ENCODE results near the gene SFPQ. TPM values are rescaled to one million over a fixed set of nuclear protein-coding genes. Genes with fewer than 3 reads are reported as not detected.
"Not testable (repeated sequence)": the region's sequence is repeated elsewhere in the genome, so short reads cannot be mapped to it uniquely, and the experiment has no call there.

The SFPQ gene
- total and polyA plus RNA-seq, 8 donors, result 138 to 948 (median 895) TPM

- intact Hi-C loops (cut with DNase I), result no loop called here
- peaks cover 0 to 3% of the 10 kb centered on the region in 2 donors for H3K4me1 ChIP-seq
- peaks cover 0 to 50% of the 10 kb centered on the region in 2 donors for H3K36me3 ChIP-seq
- H3K4me3 ChIP-seq, result no peak overlapping the region
- DNase-seq, result peak in 2 of 4 donors; percentile 35 to 49
- no peak overlapping the region for H3K27ac ChIP-seq
- TF ChIP-seq CTCF (IDR thresholded peaks at IDR 0.05), result no peak
- no peak for ATAC-seq
- H3K27me3 ChIP-seq, result no peaks in the 10 kb centered on the region
- H3K9me3 ChIP-seq, result no peaks in the 10 kb centered on the region
These were observed 19.5 kb downstream of the SFPQ start for GRCh38 chr1:35173491-35173890.

- DNase-seq, result no peak
- Histone ChIP-seq H3K27ac (no peak overlapping the region), H3K4me1 (peaks cover 0 to 3% of the 10 kb centered on the region in 2 donors), H3K4me3 (no peak overlapping the region), H3K36me3 (peaks cover 0 to 35% of the 10 kb centered on the region in 2 donors), H3K27me3 (no peaks in the 10 kb centered on the region), H3K9me3 (no peaks in the 10 kb centered on the region)
- ATAC-seq, result no peak
- no peak for TF ChIP-seq CTCF (IDR thresholded peaks at IDR 0.05)
- intact Hi-C loops (cut with DNase I), result no loop called here
These were observed 20.9 kb downstream of the SFPQ start for GRCh38 chr1:35172022-35172421.

DNA sequence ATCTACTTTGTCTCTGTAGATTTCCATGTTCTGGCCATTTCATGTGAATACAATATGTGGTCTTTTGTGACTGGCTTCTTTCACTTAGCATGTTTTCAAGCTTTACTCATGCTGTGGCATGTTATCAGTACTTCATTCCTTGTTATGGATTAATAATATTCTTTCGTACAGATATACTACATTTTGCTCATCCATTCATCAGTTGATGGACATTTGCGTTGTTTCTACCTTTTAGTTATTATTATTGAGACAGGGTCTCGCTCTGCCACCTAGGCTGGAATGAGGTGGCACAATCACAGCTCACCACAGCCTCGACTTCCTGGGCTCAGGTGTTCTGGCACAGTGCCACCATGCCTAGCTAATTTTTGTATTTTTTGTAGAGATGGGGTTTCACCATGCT lies 21.4 kb downstream of the SFPQ start:
- H3K36me3 ChIP-seq, result peaks cover 0 to 31% of the 10 kb centered on the region in 2 donors
- intact Hi-C loops (cut with DNase I), result no loop called here
- H3K9me3 ChIP-seq, result no peaks in the 10 kb centered on the region
- H3K27me3 ChIP-seq, result no peaks in the 10 kb centered on the region
- no peak overlapping the region for H3K27ac ChIP-seq
- no peak overlapping the region for H3K4me3 ChIP-seq
- no peak for DNase-seq
- no peak for TF ChIP-seq CTCF (IDR thresholded peaks at IDR 0.05)
- H3K4me1 ChIP-seq, result peaks cover 0 to 3% of the 10 kb centered on the region in 2 donors
- ATAC-seq, result no peak

DNA sequence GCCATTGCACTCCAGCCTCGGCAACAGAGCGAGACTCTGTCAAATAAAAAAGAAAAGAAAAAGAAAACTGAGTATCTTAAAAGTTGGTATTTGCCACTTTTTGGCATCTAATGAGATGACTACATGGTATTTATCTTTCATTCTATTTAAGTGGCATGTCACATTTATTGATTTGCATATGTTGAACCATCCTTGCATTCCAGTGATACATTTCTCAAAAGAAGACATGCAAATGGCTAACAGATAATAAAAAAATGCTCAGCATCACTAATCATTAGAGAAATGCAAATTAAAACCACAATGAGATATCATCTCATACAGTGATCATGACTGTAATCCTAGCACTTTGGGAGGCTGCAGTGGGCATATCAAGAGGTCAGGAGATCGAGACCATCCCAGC lies 28.1 kb downstream of the SFPQ start:
- intact Hi-C loops (cut with DNase I), result no loop called here
- Histone ChIP-seq H3K4me1 (no peaks in the 10 kb centered on the region), H3K27me3 (no peaks in the 10 kb centered on the region), H3K36me3 (no peaks in the 10 kb centered on the region), H3K9me3 (peaks cover 0 to 18% of the 10 kb centered on the region in 2 donors), H3K4me3 (no peak overlapping the region), H3K27ac (no peak overlapping the region)
- DNase-seq, result no peak
- no peak for ATAC-seq
- no peak for TF ChIP-seq CTCF (IDR thresholded peaks at IDR 0.05)

DNA sequence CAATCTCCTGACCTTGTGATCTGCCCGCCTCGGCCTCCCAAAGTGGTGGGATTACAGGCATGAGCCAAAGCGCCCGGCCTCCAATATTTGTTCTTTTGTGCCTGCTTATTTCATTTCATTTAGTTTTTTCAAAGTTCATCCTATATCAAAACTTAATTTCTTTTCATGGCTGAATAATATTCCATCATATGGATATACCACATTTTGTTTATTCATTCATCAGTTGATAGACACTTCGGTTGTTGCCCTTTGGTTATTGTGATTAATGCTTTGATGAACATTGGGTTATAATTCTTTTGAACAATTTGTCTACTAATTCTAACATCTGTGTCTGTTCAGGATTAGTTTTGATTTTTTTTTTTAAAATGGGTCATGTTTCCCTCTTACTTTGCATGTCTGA lies 41.7 kb downstream of the SFPQ start:
- H3K27ac ChIP-seq, result no peak overlapping the region
- intact Hi-C loops (cut with DNase I), result no loop called here
- no peaks in the 10 kb centered on the region for H3K9me3 ChIP-seq
- ATAC-seq (no peak), DNase-seq (no peak)
- H3K4me3 ChIP-seq, result no peak overlapping the region
- TF ChIP-seq CTCF (IDR thresholded peaks at IDR 0.05), result no peak
- no peaks in the 10 kb centered on the region for H3K36me3 ChIP-seq
- no peaks in the 10 kb centered on the region for H3K4me1 ChIP-seq
- H3K27me3 ChIP-seq, result no peaks in the 10 kb centered on the region

DNA sequence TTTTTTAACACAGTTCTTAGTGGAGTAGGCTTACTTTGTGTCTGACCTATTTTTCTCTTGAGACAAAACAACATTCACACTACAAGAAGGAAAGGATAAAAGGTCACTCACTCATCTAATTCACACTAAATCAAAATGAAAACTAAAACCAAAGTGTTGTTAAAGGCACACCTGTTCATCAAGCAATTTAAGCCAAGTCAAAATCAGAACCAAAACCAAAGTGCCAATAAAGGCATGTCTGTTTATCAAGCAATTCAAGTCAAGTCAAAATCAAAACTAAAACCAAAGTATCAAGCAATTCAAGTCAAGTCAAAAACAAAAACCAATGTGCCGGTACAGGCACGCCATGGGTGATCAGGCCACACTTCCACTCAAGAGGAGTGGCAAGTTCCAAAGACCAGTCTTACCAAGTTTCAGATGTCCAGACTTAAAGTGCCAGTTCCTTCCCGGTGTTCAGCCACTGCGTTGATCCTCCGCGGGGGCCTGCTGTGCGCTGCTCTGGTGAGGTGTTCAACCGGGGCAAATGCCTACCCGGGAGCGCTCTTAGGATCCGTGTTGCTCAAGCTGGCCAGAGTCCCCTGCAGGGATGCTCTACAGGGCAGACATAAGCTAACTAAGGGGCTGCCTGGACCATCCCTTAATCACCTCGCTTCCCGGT lies 46.9 kb downstream of the SFPQ start:
- H3K27ac ChIP-seq; intact Hi-C loops (cut with DNase I); DNase-seq; H3K9me3 ChIP-seq; H3K36me3 ChIP-seq; H3K27me3 ChIP-seq; ATAC-seq; H3K4me1 ChIP-seq; H3K4me3 ChIP-seq: not testable (repeated sequence)
